ENCODE measurements around the gene NDEL1. TPM values are rescaled to one million over a fixed set of nuclear protein-coding genes. Genes with fewer than 3 reads are reported as not detected.

Gene NDEL1
- total RNA-seq, 1 experiment from 2014 or later, result 78.4 TPM

DNA sequence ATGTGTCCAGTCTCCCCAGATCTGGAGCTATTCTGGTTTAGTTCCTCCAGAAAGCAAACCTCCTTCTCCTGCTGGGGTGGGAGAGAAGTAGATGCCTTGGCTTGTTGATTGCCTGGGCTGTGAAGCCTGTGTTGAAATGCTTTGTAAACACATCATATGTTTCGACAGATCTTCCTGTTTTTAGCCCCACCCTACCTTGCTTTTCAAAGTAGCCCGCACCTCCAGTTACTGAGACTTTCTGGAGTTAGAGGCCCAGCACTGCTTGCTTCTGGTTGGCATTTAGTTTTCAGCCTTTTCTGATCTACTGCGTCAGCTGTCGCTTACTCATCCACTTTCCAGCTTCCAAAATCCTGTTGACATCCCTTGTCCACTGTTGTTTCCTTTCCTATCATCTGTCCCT, 17.9 kb upstream of the NDEL1 start:
- Histone ChIP-seq H3K27ac (no peak overlapping the region), H3K4me1 (replicated peaks; ENCODE audit: insufficient read depth) (peaks cover 14% of the 10 kb centered on the region), H3K9me3 (ENCODE audit: insufficient read depth, low read depth) (no peaks in the 10 kb centered on the region), H3K4me3 (no peak overlapping the region), H3K27me3 (ENCODE audit: insufficient read depth, low read depth) (no peaks in the 10 kb centered on the region), H3K4me2 (no peak overlapping the region), H4K20me1 (ENCODE audit: insufficient read depth) (no peaks in the 10 kb centered on the region), H3K9me2 (ENCODE audit: insufficient read depth) (no peaks in the 10 kb centered on the region), H3K79me2 (ENCODE audit: low read depth) (no peaks in the 10 kb centered on the region), H2AFZ (no peak overlapping the region), H3K36me3 (ENCODE audit: low read depth) (no peaks in the 10 kb centered on the region), H3F3A (ENCODE audit: insufficient read depth, low read depth) (no peaks in the 10 kb centered on the region)
- TF ChIP-seq, protein P1, sequence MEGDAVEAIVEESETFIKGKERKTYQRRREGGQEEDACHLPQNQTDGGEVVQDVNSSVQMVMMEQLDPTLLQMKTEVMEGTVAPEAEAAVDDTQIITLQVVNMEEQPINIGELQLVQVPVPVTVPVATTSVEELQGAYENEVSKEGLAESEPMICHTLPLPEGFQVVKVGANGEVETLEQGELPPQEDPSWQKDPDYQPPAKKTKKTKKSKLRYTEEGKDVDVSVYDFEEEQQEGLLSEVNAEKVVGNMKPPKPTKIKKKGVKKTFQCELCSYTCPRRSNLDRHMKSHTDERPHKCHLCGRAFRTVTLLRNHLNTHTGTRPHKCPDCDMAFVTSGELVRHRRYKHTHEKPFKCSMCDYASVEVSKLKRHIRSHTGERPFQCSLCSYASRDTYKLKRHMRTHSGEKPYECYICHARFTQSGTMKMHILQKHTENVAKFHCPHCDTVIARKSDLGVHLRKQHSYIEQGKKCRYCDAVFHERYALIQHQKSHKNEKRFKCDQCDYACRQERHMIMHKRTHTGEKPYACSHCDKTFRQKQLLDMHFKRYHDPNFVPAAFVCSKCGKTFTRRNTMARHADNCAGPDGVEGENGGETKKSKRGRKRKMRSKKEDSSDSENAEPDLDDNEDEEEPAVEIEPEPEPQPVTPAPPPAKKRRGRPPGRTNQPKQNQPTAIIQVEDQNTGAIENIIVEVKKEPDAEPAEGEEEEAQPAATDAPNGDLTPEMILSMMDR (conservative IDR thresholded peaks at IDR 0.05), result no peak
- TF ChIP-seq EZH2 (IDR thresholded peaks at IDR 0.05; ENCODE audit: low read depth), result no peak
- intact Hi-C loops (cut with micrococcal nuclease; ENCODE audit: unreplicated experiment), result loop anchor here (10.0 kb wide), 1 partner anchor 327 kb away; the partner anchor contains the start of gene CCDC42
- ChIA-PET CTCF (no interaction called here), POLR2A (ENCODE audit: unreplicated experiment) (interaction anchor here (0.7 kb wide), 1 partner anchor 15 kb away, joined by 4 read pairs; no protein-coding TSS in a partner anchor)
- BruUV-seq (replicated peaks), result no TSS peak
- DNase-seq, result no peak

- intact Hi-C loops (cut with micrococcal nuclease; ENCODE audit: unreplicated experiment), result loop anchor here (10.0 kb wide), 1 partner anchor 326 kb away; the partner anchor contains the start of gene CCDC42
- no peak overlapping the region for H2AFZ ChIP-seq
- no peak overlapping the region for H3K4me3 ChIP-seq
- H3K27ac ChIP-seq, result no peak overlapping the region
- peaks cover 14% of the 10 kb centered on the region for H3K4me1 ChIP-seq (replicated peaks; ENCODE audit: insufficient read depth)
- no peaks in the 10 kb centered on the region for H3K36me3 ChIP-seq (ENCODE audit: low read depth)
- BruUV-seq (replicated peaks), result no TSS peak
- H3K9me3 ChIP-seq (ENCODE audit: insufficient read depth, low read depth), result no peaks in the 10 kb centered on the region
- no peaks in the 10 kb centered on the region for H3K27me3 ChIP-seq (ENCODE audit: insufficient read depth, low read depth)
- no peak overlapping the region for H3K4me2 ChIP-seq
- no peaks in the 10 kb centered on the region for H3K9me2 ChIP-seq (ENCODE audit: insufficient read depth)
- no peak for DNase-seq
- H3K79me2 ChIP-seq (ENCODE audit: low read depth), result no peaks in the 10 kb centered on the region
- H3F3A ChIP-seq (ENCODE audit: insufficient read depth, low read depth), result no peaks in the 10 kb centered on the region
- TF ChIP-seq EZH2 (IDR thresholded peaks at IDR 0.05; ENCODE audit: low read depth), result no peak
- TF ChIP-seq, protein P1 (conservative IDR thresholded peaks at IDR 0.05), result no peak
- ChIA-PET POLR2A (ENCODE audit: unreplicated experiment) (no interaction called here), CTCF (no interaction called here)
- H4K20me1 ChIP-seq (ENCODE audit: insufficient read depth), result no peaks in the 10 kb centered on the region
Measured at GRCh38 chr17:8418471-8418870, 17.2 kb upstream of the NDEL1 start.

- no peaks in the 10 kb centered on the region for H3F3A ChIP-seq (ENCODE audit: insufficient read depth, low read depth)
- POLR2A ChIA-PET (ENCODE audit: unreplicated experiment), result no interaction called here
- no peak overlapping the region for H3K4me3 ChIP-seq
- DNase-seq, result no peak
- H3K27ac ChIP-seq, result no peak overlapping the region
- H3K9me2 ChIP-seq (ENCODE audit: insufficient read depth), result no peaks in the 10 kb centered on the region
- no peaks in the 10 kb centered on the region for H3K27me3 ChIP-seq (ENCODE audit: insufficient read depth, low read depth)
- peaks cover 14% of the 10 kb centered on the region for H3K4me1 ChIP-seq (replicated peaks; ENCODE audit: insufficient read depth)
- H3K79me2 ChIP-seq (ENCODE audit: low read depth), result no peaks in the 10 kb centered on the region
- H4K20me1 ChIP-seq (ENCODE audit: insufficient read depth), result no peaks in the 10 kb centered on the region
- intact Hi-C loops (cut with micrococcal nuclease; ENCODE audit: unreplicated experiment), result loop anchor here (10.0 kb wide), 1 partner anchor 325 kb away; the partner anchor contains the start of gene CCDC42
- CTCF ChIA-PET, result no interaction called here
- H2AFZ ChIP-seq, result no peak overlapping the region
- H3K36me3 ChIP-seq (ENCODE audit: low read depth), result no peaks in the 10 kb centered on the region
- no peaks in the 10 kb centered on the region for H3K9me3 ChIP-seq (ENCODE audit: insufficient read depth, low read depth)
- TF ChIP-seq, protein P1 (conservative IDR thresholded peaks at IDR 0.05), result no peak
- no peak for TF ChIP-seq EZH2 (IDR thresholded peaks at IDR 0.05; ENCODE audit: low read depth)
- H3K4me2 ChIP-seq, result no peak overlapping the region
- no TSS peak for BruUV-seq (replicated peaks)
Measured at GRCh38 chr17:8419305-8419704, 16.4 kb upstream of the NDEL1 start.
